8988T (cell line): ENCODE results near the gene HIP1.
A peak's percentile ranks its signal among the peaks of the same experiment; 100 is the strongest.
"Not testable (repeated sequence)": the region's sequence is repeated elsewhere in the genome, so short reads cannot be mapped to it uniquely, and the experiment has no call there.

Experiments
- DNase-seq: peaks from one replicate; pipeline ENCODE4 v3.0.0; 2011

HIP1 gene

GRCh38 chr7:75567948-75568595, 170.7 kb downstream of the HIP1 start:
- DNase-seq: no peak

GRCh38 chr7:75565132-75565837, 173.5 kb downstream of the HIP1 start:
- no peak for DNase-seq

- no peak for DNase-seq
These were observed 175.6 kb downstream of the HIP1 start for GRCh38 chr7:75563171-75563570.

- DNase-seq: no peak
These were observed 178.8 kb downstream of the HIP1 start for GRCh38 chr7:75559976-75560365.

DNA sequence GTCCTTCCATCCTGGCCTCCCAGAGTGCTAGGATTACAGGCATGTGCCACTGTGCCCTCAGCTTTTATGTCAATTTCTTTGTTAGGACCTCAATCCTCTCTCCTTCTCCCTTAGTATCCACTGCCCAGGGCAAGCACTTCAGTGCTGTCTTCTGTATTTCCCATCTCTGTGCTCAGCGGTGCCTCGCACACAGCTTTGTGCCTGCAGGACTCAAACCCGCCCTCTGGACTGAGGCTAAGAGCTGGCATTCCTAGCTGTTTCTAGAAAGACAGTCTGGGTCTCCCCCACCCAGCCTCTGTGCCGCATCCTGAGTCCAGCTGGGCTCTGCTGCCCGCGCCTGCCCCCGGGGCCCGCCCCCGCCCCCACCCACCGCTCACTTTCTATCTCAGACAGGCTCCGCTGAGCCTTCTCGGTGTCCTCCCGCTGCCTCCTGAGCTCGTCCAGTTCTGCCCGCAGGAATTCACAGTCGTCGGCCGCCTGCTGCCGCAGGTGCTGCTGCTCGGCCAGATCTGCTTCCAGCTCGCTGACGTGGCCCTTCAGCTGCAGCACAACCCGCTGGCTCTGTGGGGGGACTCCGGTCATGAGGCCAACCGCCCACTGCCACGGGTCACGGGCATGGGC, 179.3 kb downstream of the HIP1 start:
- DNase-seq: no peak

DNA sequence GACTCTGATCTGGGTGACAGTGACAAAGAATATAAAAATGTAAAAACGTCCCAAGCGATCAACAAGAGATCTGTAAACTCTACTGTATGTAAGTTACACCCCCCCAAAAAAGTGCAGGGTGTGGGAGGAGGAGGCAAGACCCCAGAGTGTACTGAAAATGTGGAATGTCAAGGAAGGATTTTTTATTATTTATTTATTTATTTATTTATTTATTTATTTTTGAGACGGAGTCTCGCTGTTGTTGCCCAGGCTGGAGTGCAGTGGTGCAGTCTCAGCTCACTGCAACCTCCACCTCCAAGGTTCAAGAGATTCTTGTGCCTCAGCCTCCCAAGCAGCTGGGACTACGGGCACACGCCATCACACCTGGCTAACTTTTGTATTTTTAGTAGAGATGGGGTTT, 181.9 kb downstream of the HIP1 start:
- not testable (repeated sequence) for DNase-seq

DNA sequence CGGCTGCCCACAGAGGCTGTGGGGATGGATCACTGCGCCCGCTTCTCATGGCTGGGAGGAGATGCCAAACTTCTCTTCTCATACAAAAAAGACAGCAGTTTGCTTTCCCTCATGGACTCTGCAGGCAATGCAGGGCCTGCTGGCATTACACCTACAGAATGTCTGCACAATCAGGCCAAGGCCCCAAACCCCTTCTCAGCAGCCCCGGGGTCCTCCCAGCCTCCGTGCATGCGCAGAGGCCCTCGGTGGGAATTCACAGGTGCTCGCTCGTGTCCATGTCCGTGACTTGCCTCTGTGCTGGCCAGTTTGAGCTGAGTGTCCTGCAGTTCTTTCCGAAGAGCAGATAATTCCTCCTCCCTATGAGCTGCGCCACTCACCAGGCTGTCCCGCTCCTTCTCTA, 183.0 kb downstream of the HIP1 start:
- no peak for DNase-seq

DNA sequence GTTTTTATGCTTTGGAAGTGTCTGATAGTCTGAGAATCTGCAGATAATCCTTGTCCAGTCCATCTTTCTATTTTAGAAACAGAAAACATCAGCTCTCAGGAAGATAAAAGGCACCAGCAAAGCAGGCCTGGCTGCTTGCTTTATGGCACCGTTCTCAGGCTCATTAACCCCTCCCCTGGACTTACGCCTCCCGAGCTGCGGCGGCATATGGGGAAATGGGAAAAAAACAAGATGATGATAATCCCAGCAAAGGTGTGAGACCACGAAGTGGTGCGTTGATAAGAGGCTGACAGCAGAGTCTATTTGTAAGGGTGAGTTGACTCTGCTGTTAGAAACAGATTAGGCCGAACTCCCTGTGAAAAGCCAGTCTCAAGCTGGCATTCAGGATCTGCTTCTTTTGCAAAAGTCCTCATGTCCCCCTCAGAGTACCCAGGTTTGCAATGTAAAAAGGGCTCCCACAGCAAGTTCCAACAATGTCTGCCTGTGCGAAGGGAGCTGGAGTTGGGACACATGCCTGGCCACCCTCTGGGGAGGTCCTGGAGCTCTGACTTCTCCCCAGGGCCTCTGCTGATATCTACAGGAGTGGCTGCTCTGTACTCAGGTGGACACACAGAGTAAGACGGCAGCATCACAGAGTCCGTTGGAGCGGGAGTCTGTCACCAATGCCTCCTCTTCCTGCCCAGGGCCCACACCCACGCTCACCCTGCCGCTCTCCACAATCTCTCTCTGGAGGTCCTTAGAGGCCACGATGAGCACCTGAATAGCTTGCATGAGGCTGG, 192.3 kb downstream of the HIP1 start:
- no peak for DNase-seq

DNA sequence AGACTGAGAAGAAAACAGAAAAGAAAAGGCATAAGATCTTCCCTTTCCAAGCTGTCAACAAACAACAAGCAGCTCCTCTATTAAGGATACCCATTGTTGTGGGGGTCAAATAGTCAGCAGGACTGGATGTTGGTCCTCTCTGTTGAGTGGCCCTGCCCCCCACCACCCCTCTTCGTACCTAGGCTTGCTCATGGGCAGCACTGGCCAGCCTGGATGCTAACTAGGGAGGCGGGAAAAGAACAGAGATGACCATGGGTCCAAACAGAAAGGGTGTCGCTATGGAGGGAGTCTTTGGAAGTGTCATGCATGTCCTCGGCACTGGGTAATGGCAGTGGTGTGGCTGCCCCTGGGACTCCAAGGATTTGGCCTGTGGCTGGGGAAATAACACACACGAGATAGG, 201.0 kb downstream of the HIP1 start:
- DNase-seq: no peak

DNA sequence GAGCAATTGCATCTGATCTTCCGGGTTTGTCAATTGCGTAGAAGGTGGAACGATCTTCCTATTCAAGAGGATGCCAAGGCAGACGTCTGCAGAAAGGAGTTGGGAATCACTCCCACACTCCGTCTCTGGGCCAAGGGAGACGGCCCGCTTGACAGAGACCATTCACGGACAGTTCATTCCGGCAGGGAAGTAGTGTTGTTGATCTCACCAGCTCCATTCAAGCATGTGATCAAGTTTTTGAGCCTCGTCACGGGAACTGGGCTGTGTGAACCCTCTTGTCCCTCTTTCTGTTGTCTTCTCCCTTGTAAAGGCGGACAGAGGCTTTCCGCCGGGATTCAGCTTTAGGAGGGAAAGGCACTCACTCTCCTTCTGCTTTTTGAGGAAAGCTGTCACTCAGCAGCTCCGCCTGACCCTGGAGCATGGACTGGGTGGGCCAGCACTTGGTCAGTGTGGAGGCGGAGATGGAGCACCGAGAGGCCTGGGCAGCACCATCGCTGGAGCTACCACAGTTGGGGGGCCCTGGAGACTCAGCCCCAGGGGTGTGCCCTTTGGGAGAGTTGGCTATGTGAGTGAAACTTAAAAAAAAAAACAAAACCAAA, 201.7 kb downstream of the HIP1 start:
- no peak for DNase-seq

DNA sequence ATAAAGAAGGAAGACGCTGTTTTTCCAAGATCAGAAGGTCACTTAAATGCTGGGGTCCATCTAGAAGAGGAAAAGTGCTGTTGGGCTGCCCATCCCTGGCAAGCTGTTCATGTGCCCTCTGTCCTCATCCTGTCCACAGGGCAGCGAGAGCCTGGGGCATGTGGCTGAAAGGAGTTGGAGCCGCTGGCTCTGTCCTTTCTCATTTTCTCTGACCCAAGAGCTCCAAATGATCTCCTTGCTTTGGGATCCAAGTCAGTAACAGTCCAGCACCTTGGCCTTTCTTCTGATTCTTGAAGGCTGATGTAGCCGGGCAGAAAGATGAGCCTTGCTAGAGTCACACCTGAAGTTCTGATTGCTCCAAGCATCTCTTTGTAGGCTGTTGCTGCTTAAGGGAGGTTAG, 202.2 kb downstream of the HIP1 start:
- DNase-seq: no peak

DNA sequence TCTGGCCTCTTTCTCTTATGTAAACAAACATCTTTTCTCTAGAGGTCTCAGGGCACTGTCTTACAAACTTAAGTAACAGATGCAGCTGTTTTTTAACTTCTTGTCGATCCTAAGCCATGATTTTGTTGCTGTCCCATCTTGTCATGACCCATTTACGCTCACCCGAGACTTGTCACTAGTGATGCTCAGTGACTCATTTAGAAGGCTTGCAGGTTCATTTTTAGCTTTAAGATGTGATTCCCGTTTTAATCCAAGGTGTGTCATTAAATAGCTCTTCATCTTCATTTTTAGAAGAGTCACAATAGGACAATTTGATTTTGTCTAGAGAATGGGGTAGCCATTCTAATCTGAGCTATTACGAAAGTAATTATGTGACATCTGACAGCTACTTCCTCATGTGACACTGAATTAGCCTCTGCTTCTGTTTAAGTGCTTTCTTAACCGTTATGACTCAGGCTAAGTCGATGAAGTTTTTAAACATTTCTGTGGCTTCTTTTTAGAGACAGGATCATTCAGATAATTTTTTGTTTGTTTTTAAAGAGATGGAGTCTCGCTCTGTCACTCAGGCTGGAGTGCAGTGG, 203.9 kb downstream of the HIP1 start:
- no peak for DNase-seq

- no peak for DNase-seq
These were observed 204.8 kb downstream of the HIP1 start for GRCh38 chr7:75533926-75534325.

GRCh38 chr7:75532639-75533038, 206.1 kb downstream of the HIP1 start:
- no peak for DNase-seq

DNA sequence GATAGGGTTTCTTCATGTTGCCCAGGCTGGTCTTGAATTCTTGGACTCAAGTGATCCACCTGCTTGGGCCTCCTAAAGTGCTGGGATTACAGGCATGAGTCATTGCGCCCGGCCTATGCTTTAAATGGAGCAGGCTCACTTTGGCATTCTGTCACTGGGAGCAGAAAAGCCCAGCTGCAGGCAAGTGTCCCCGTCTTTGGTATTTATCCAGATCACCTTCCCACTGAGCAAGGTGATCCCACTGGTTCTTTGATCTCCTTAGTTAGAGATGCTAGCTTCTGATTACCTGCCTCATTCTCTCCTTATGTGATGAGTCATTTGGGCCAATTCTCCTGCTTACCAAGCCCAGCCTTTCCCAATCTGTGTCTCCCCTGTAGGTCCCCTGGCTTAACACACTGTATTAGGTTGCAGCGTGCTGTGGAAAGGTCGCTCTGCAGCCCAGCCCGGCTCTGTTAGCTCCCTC, 207.4 kb downstream of the HIP1 start:
- no peak for DNase-seq

- not testable (repeated sequence) for DNase-seq
These were observed 211.5 kb downstream of the HIP1 start for GRCh38 chr7:75527224-75527722.

GRCh38 chr7:75521727-75522126, 217.0 kb downstream of the HIP1 start:
- not testable (repeated sequence) for DNase-seq

DNA sequence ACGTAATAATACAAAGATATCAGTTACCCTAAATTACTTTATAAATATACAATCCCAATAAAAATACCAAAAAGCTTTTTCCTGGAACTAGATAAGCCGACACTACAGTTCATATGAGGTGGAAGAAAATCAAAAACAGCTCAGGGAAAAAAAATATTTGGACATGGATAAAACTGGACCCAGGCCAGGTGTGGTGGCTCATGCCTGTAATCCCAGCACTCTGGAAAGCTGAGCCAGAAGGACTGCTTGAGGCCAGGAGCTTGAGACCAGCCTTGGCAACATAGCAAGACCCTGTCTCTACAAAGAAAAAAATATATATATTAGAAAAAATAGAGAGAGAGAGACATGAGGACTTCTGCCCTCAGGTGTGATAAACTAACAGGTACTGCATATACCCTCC, 219.9 kb downstream of the HIP1 start:
- DNase-seq: not testable (repeated sequence)

DNA sequence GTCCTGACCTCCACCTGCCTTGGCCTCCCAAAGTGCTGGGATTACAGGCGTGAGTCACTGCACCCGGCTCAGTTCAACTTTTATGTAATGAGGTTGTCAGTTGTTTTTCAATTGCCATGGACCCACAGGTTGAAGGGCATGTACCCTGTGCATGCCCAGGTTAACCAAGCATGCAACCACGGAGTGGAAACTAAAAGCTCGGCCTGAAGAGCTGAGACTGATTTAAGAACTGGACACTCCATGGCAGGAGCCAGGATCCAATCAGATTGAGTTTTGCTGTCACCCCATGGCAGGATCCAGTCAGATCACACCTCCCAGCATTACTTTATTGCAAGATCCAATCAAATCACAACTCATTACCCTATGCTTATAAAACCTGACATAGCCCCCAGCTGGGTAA, 229.7 kb downstream of the HIP1 start:
- DNase-seq: not testable (repeated sequence)

DNA sequence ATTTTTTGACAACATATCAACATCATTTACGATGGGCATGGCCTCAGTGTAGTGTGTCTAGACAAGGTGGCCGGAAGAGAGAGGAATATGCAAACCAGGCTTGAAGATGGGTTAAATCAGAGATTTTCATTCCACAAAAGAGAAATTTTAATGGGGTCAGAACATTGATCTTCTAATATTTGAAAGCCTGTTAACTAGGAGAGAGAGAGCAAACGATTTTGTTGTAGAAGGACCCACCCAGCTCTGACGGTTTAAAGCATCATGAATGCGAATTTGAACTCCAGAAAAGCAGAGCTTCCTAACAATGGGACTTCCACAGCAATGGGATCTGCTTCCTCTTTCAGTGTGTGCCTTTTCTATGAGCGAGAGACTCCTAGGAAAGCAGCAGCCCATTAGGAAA, 246.7 kb downstream of the HIP1 start, which contains the start of gene SPDYE5:
TSS of gene SPDYE5 (plus strand) at position 301 of the 400 bp plus-strand sequence. CDS start 1,728 bp downstream, outside the sequence.
- DNase-seq: not testable (repeated sequence)

DNA sequence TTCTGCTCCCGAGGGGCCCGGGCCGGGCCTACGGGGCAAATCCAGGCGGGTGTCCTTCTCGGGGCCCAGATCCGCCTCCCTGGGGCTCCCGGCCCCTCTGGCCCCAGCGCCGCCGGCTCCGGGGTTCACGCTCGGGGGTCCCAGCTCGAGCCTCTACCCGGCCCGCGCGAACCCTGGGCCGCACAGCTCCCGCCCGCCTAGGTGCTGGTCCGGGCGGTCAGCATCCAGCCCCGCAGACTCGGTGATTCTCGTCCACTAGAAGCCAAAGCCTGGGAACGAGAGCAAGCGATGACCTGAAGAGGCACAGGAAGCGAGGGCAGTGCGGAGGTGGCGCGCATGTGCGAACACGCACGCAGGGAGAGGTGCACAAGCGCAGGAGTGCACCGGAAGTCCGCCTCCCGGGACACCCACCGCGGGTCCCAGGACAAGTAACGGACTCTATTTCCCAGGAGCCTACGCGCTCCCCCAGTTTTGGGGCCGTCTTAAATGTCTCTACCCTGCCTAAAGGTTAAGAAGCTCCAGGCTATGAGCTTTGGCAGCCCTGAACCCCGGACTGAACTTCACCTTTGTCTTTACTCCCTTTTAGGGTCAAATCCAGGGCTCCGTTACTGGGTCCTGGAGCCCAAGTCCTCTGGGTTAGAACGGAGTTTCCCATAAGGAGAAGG, 252.6 kb downstream of the HIP1 start, which contains the start of gene POM121C:
TSS of gene POM121C (minus strand) at position 321 of the 665 bp plus-strand sequence. CDS start 44,803 bp downstream, outside the sequence.
- DNase-seq: peak; percentile 36
